ENCODE measurements around the gene PRSS56.

PRSS56 gene

DNA sequence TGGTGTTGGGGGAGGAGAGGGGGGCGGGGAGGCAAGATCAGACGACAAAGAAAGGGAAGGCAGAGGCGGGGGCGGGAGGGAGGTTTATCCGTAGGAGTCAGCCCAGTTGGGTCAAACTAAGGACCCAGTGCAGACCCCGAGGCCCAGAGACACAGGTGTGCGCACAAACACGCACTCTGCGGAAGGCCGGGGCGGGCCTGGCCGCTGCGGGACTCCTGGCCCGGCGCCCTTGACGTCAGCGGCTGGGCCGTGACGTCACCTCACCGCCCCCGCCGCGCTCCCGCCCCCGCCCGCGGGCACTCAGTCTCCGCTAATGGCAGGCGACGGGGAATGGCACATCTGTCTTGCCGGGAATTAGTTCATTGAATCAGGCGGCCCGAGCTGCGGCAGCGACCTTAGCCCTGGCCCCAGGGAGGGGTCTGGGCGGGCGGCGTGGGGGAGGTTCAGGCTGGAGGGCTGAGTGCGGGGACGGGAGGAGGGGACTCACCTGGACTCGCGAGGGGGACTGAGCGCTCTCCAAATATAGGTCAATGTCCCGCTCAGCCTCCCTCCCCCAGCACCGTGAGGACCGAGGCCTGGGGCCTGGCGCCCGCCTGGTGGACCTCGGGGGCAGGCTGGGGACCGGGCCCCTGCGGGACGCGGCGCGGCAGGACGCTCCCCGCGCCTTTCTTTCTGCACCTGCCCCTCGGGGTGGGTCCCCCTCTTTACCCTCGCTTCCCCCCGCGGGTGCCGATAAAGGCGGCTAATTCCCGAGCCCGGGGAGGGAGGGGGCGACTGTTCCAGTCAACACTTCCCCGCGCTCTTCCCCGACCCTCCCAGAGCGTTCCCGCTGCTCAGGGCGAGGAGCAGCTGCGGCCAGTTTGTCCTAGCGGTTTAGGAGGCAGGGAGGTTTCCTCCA is 17.0 kb upstream of the PRSS56 start:
- peak; percentile 56 to 64 for DNase-seq

DNA sequence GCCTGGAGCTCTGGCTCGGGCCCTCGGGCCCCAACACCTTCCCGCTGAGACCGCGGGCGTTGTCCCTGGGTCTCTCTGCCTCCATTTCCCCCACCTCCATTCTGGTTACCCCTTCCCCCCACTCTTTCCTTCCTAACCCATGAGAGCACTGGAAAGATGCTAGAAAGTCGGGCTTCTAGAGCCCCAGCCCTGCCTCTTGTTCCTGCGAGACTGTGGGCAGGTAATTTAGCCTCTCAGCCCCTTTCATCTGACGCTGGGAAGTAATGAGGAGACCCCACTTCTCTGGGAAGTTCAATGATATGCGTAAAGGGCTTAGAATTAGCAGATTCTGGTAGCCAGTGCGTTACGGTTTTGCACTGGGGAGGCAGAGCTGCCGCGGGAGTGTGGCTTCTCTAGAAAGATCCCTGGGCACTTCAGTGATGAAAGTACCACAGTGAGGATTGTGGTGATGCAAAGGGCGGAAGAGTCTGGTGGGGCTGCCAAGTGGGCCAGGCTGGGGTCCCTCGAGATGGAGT is 16.3 kb upstream of the PRSS56 start:
- no peak for DNase-seq

DNA sequence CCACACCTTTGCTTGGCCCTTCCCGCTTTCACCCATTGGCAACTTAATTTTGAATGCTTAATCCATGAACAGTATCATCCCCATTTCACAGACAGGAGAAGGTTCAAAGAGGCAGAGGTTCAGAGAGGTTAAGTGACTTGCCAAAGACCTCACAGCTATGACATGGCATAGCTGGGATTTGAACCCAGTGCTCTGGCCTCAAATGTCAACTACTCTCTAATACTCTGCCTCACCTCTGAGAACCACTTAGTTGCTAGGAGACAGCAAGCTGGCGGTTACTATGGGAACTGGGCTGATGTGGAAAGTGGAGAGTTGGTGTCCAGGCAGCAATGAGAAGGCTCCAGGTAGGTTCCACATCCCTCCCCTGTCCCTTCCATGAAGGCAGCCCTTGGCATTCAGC is 15.8 kb upstream of the PRSS56 start:
- DNase-seq: no peak

DNA sequence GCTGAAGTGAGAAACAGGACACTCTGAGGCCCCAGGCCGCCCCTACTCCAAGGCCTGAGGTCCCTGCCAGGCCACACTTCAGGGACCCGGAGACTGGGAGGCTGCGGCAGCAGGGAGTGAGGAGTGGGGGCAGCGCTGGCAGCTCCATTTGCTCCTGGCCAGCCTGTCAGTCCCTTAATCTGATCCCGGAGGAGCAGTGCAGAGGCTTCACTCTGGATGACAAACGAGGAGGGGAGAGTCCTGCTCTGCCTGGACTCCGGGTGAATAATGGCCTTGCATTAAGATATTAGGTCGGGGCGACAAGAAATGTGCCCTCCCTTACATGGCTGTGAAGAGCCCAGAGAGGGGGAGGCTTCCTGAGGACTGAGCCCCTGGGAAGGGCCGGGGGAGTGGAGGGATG is 14.3 kb upstream of the PRSS56 start:
- DNase-seq: no peak

DNA sequence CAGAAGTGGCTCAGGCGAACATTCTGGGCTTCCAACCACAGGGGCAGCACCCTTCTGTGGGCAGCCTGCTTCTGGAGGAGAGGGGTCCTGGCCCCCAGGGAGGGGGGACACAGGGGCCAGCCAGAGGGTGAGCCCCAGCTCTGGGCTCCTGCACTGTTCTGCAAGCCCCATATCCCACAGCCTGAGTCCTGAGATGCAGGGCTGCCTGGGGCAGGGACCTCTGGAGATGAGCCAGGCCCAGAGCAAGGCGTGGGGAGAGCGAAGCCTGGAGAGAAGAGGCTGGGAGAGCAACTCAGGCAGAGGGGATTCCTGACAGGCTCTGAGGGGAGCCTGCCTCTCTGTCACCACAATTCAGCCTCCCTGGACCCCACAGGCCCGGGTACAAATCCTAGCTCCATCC is 13.5 kb upstream of the PRSS56 start:
- DNase-seq: no peak

DNA sequence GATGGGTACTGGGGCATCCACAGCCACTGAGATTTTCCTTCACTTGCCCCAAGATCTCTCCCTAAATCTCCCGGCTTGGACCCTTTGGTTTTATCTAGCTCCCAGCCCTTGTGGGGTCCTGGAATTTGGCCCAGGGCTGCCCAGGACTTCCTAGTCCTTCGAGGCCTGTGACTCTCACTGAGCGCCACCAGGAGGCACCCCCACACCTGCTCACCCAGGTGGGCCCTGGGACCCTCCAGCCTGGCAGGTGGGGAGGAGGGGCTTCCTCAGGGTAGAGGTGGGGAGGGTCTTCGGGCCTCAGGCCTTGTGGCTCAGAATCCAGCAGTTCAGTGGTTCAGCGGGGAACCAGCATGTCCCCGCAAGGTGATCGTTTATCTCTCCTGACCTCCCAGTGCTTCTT is 11.9 kb upstream of the PRSS56 start:
- no peak for DNase-seq

DNA sequence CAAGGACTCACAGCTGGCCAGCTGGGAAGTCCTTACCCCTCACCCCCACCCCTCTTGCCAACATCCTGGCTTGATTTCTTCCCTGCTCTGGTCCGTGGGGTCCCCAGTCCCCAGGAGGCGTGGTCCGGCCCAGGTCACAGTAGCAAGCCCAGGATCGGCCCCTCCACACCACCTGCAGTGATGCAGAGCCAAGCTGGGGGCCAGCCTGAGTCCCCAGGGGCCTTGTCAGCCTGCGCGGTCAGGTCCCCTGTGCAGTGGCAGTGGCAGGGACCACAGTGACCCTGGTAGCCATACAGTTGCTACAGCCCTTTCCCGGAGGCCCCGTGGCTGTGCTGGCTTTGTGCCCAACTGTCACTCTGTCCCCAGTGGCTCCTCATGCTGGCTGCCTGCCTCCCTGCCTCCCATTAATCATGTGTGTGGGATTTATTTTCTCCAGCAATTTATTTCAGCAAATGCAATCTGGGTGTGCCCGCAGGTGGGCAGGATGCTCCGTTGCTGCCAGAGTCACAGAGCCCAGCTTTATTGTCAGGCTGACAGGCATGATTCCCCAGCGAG is 8.8 kb upstream of the PRSS56 start:
- no peak for DNase-seq

DNA sequence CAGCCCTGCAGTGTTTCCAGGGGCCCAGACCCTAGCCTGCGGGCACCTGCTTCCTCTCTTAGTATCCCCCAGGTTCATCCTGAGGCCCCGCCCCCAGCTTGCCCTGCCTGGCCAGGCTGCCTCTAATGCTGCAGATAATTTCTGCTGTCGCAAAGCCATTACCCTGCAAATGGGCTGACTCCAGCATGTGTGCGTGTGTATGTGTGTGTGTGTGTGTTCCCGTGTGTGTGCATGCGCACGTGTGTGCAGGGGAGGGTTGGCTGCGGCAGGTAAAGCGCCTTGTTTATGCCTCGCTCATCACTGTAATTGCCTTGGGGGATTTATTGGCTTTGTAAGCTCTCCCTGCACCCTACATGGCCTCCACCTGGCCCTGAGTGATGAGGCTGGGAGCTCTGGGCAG is 7.6 kb upstream of the PRSS56 start:
- no peak for DNase-seq

DNA sequence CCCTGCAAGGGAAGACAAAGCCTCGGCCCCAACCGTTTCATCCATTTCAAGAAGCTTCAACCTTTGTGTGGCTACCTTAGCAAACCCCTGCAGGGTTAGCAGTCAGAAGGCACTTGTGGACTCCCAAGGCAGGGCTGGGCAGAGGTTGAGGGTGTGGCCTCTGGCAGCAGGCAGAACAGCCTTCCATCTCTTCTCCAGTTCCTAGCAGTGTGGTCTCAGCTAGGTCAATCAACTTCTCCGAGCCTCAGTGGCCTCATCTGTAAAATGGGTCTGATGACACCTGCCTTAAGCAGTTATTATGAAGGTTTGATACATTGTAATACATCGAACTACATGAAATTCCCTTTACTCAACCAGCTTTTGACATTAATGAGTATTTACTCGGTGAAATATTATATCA is 6.8 kb upstream of the PRSS56 start:
- no peak for DNase-seq

DNA sequence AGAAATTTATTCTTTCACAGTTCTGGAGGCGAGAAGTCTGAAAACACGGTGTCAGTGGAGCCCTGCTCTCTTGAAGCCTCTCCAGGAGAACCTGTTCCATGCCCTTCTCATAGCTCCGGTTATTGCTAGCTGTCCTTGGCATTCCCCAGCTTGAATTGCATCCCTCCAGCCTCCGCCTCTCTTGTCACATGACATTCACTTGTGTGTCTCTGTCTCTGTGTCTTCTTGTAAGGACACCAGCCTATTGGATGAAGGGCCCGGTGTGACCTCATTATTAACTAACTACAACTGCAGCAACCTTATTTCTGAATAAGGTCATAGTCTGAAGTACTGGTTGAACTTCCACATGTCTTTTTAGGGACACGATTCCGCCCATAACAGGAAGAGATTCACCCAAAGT is 4.5 kb upstream of the PRSS56 start:
- no peak for DNase-seq

DNA sequence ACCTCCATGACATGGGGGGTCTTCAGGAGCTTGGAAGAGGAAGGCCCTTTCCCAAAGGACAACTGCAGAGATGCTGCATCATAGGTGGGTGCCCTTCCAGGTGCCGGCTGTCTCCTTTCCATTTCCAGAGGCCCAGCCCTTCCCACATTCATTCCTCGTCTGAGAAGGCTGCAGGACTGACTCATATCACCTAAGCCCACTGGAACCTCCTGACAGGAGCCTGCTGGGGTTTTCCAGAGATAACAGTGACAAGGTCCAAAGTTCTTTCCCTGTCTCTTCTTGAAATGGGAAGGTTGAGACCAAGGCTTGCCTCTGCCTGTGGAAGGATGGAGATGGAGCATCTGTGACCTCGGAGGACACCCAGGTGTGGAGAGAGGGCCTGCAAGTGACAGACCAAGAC is 3.6 kb upstream of the PRSS56 start:
- DNase-seq: no peak

DNA sequence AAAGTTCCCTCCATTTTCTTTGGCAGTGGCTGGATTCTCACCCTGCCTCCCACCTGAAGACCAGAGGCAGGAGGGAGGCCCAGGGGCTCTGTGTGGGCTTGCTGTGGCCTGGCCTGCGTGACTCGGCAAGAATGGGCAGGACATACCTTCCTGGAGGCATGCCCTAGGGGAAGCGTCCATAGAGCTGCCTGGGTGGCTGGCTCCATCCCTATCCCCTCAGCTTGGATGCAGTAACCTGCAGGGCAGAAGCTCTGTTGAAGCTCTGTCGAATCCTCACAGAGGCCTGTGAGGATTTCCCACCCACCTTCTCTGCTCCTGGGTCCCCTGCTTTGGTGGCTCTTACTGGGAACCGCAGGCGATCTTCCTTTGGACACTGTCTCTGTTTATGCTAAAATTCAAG is 1.3 kb upstream of the PRSS56 start:
- no peak for DNase-seq

DNA sequence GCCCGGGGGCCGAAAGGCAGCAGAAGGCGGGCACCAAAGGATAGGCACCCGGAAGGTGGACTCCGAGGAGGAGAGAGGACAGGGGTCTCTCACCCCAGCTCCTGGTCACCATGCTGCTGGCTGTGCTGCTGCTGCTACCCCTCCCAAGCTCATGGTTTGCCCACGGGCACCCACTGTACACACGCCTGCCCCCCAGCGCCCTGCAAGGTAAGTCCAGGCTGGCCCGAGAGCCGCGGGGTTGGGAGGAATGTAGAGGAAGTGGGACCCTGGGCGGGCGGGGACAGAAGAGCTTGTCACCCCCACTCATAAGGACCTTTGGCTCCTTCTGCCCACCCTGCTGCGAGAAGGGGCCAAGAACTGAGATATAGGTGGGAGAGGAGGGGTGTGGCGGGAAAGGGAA is 301 bp downstream of the PRSS56 start:
- no peak for DNase-seq

DNA sequence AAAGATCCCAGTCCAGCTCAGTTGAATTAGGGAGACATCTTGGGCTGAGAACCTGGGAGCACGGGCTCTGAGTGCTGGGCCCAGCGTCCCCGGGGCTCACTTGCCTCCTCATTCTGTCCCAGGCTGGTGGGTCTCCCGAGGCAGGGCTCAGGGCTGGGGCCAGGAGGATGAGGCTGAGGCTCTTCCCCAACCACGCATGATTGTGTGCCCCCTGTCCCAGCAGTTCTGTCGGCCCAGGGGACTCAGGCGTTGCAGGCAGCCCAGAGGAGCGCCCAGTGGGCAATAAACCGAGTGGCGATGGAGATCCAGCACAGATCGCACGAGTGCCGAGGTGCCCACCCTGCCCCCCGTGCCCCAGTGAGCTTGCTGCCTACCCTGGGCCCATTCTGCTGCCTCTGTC is 910 bp downstream of the PRSS56 start:
- DNase-seq: no peak

DNA sequence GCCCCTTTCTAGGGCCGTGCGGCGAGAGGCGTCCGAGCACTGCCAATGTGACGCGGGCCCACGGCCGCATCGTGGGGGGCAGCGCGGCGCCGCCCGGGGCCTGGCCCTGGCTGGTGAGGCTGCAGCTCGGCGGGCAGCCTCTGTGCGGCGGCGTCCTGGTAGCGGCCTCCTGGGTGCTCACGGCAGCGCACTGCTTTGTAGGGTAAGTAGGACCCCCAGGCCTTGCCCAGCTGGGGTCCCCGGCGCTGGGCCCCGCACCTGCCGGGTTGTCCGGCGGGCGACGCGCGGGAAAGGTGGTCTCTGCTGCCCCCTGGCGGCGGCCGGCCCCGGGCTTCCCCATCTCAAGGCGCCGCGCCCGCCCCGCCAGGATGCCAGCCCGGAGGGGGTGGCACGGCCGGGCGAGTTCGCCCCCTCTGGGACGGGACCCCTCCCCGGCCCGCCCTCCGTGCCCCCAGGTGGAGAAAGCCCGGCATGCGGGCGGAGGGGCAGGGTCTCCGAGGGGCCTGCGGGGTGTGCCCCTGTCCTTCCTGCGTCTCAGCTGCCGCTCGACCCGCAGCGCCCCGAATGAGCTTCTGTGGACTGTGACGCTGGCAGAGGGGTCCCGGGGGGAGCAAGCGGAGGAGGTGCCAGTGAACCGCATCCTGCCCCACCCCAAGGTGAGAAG is 1.9 kb downstream of the PRSS56 start:
- DNase-seq: peak; percentile 77 to 83

DNA sequence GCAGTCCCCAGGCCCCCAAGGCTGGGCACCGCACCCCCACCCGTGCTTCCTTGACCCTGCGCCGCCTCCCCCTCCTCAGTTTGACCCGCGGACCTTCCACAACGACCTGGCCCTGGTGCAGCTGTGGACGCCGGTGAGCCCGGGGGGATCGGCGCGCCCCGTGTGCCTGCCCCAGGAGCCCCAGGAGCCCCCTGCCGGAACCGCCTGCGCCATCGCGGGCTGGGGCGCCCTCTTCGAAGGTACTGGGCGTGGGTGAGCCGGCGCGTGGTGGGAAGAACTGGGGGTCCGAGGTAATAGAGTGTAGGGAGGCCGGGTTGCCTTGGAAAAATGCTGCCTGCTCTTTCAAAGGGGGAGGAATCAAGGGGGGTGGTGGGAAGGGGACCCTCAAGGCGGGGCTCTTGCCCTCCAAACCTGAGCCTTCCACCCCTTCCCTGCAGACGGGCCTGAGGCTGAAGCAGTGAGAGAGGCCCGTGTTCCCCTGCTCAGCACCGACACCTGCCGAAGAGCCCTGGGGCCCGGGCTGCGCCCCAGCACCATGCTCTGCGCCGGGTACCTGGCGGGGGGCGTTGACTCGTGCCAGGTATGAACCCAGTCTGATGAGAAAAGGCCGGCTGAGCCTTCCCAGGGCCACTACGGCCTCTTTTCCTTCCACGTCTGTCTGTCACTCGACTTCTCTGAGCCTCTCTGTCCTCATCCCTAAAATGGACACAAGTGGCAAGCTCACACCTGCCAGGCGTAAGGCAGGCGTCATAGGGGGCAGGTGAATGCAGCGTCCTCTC is 2.6 kb downstream of the PRSS56 start:
- DNase-seq: peak in 1 of 2 experiments; percentile 35

DNA sequence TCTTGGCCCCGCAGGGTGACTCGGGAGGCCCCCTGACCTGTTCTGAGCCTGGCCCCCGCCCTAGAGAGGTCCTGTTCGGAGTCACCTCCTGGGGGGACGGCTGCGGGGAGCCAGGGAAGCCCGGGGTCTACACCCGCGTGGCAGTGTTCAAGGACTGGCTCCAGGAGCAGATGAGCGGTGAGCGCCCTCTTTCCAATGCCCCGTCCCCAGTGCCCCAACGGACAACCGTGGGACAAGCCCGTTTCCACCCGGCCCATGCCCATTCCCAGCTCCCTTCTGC is 3.2 kb downstream of the PRSS56 start:
- no peak for DNase-seq

DNA sequence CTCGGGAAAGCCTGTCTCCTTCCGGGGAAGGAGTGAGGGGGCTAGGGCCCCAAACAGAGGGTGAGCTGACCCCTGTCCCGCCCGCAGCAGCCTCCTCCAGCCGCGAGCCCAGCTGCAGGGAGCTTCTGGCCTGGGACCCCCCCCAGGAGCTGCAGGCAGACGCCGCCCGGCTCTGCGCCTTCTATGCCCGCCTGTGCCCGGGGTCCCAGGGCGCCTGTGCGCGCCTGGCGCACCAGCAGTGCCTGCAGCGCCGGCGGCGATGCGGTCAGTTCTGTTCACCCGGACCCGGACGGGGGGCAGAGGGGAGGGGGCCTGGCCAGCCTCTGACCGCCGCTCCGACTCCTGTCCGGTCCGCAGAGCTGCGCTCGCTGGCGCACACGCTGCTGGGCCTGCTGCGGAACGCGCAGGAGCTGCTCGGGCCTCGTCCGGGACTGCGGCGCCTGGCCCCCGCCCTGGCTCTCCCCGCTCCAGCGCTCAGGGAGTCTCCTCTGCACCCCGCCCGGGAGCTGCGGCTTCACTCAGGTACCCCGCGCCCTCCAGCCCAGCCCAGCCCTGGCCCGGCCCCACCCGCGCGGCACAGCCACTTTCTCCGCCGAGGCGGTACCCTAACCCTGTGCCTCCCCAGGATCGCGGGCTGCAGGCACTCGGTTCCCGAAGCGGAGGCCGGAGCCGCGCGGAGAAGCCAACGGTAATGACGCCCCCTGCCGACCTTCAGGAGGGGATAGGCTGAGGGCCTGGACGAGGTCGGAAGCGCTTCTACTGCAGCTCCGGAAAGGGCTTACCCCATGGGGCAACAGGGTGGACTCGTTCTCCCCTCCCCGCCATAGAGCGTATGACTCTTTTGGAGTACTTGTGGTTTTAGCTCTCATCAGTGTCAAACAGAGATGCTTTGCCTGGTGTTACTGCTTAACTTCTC is 3.8 kb downstream of the PRSS56 start:
- peak; percentile 62 to 69 for DNase-seq

DNA sequence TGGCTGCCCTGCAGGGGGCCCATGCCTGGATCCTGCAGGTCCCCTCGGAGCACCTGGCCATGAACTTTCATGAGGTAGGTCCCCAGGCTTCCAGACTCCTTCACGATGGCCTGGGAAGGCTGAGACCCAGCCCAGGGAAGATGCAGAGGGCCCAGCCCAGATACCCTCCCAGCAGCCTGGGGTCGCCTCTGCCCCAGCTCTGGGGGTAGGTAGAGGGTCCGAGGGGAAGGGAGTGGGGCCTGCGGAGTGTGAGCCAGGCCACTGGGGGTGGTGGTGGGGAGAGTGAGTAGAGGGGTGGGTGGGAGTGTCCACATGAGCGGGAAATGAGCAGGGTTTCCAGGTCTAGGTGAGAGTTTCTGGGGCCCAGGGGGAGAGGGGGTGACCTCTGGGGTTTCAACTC is 4.6 kb downstream of the PRSS56 start:
- no peak for DNase-seq

DNA sequence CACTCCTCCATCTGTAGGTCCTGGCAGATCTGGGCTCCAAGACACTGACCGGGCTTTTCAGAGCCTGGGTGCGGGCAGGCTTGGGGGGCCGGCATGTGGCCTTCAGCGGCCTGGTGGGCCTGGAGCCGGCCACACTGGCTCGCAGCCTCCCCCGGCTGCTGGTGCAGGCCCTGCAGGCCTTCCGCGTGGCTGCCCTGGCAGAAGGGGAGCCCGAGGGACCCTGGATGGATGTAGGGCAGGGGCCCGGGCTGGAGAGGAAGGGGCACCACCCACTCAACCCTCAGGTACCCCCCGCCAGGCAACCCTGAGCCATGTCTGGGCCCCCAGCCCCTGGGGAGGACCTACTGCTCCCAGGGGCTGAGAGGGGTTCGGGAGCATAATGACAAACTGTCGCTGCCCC is 5.0 kb downstream of the PRSS56 start:
- no peak for DNase-seq

DNA sequence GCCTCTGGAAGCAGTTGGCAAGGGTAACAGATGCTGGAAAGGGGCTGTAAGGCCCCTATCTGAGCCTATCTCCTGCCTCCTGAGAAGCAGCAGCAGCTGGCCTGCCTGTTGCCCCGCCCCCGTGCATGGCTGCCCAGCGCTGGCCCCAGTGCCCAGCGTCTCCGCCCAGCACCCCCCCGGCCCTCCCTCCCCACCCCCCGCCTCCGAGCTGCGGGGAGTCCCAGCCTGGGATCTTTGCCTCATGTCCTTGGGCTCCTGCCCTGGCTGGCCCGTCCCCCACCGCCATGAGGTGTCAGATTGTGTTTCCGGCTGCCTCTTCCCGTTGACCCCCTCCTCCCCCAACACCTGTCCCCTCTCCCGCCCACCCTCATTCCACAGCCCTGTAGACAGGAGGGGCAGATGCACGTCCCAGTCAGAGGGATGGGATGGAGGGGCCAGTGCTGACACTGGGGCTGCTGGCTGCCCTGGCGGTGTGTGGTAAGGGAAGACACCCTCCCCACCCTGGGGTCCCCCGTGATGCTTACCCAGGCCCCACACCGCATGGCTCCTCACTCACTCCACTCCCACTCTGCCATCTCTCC is 5.7 kb downstream of the PRSS56 start, which contains the start of gene CHRND:
CHRND (plus strand) TSS at position 370 of the 581 bp plus-strand sequence; CDS start at position 426, 56 bp downstream.
- no peak for DNase-seq
